CD8-positive, alpha-beta memory T cell (primary cell): ENCODE results near the gene DNAH6. TPM values are rescaled to one million over a fixed set of nuclear protein-coding genes. Genes with fewer than 3 reads are reported as not detected.

ENCODE experiments used
- CTCF ChIA-PET: fragments of 350-600 bp; sonication (Branson Sonifier 250); formaldehyde crosslinking; loops from one replicate; lab custom pipeline; 2021; ENCODE audit warnings: antibody characterized with exemption; lab: Charles Lee
- POLR2A ChIA-PET: fragments of 350-600 bp; sonication (Branson Sonifier 250); formaldehyde crosslinking; loops from one replicate; lab custom pipeline; 2021; ENCODE audit warnings: antibody characterized with exemption; lab: Charles Lee
- DNase-seq, 5 donors: peaks; one replicate each; pipeline versions ENCODE4 v3.0.0 to v3.0.0-alpha.2; 2020 to 2022; ENCODE audit warnings: mixed read lengths in 1 of 5
- H3K27ac ChIP-seq: one replicate; pipeline ENCODE4 v1.7.0; 2013; ENCODE audit warnings: low read depth, mild to moderate bottlenecking, low read length, moderate library complexity
- H3K27me3 ChIP-seq: 2 replicates; pipeline ENCODE4 v1.7.0; 2013; ENCODE audit warnings: low read length, mild to moderate bottlenecking; ENCODE audit not compliant: insufficient read depth, poor library complexity, severe bottlenecking
- H3K36me3 ChIP-seq: 2 replicates; pipeline ENCODE4 v1.7.0; 2013; ENCODE audit warnings: mild to moderate bottlenecking, low read length, moderate library complexity; ENCODE audit not compliant: insufficient read depth
- H3K4me1 ChIP-seq: 2 replicates; pipeline ENCODE4 v1.7.0; 2013; ENCODE audit warnings: mild to moderate bottlenecking, low read length, moderate library complexity; ENCODE audit not compliant: insufficient read depth
- H3K4me3 ChIP-seq: 2 replicates; pipeline ENCODE4 v1.7.0; 2013; ENCODE audit warnings: mild to moderate bottlenecking, low read length
- H3K9me3 ChIP-seq: 2 replicates; pipeline ENCODE4 v1.7.0; 2013; ENCODE audit warnings: mild to moderate bottlenecking, low read length
- H3K27ac Mint-ChIP-seq, 8 donors: one replicate each; pipeline ENCODE4 v1.8.0; 2020 to 2021; ENCODE audit warnings: mixed read lengths in 8 of 8, mild to moderate bottlenecking in 6 of 8, inconsistent platforms in 3 of 8, moderate library complexity in 3 of 8
- H3K27me3 Mint-ChIP-seq, 2 donors: one replicate each; pipeline ENCODE4 v1.8.0; 2020 to 2021; ENCODE audit warnings: mixed read lengths in 2 of 2, mild to moderate bottlenecking in 1 of 2, moderate library complexity in 1 of 2
- H3K36me3 Mint-ChIP-seq, 3 donors: one replicate each; pipeline ENCODE4 v1.8.0; 2020 to 2021; ENCODE audit warnings: mixed read lengths in 3 of 3, inconsistent platforms in 1 of 3, mild to moderate bottlenecking in 1 of 3
- H3K4me1 Mint-ChIP-seq, 3 donors: one replicate each; pipeline ENCODE4 v1.8.0; 2020 to 2021; ENCODE audit warnings: mixed read lengths in 3 of 3, inconsistent platforms in 1 of 3, mild to moderate bottlenecking in 1 of 3
- H3K4me3 Mint-ChIP-seq, 7 donors: one replicate each; pipeline ENCODE4 v1.8.0; 2020 to 2021; ENCODE audit warnings: mixed read lengths in 7 of 7, mild to moderate bottlenecking in 6 of 7, moderate library complexity in 4 of 7, inconsistent platforms in 2 of 7
- H3K9me3 Mint-ChIP-seq, 5 donors: one replicate each; pipeline ENCODE4 v1.8.0; 2020 to 2022; ENCODE audit warnings: mixed read lengths in 5 of 5, mild to moderate bottlenecking in 3 of 5, moderate library complexity in 2 of 5, inconsistent platforms in 1 of 5
- polyA plus RNA-seq: library from polyadenylated mRNA; unstranded; fragments of 300-500 nt; fragmentation: Illumina TruSeq; gene quantifications from one replicate; pipeline ENCODE4 v1.2.3, GENCODE V29; 2021
- total RNA-seq, 2 experiments: library from RNA; stranded (reverse); gene quantifications; one replicate each; pipeline ENCODE4 v1.2.3, GENCODE V29; 2021

Gene DNAH6
- total and polyA plus RNA-seq, 3 experiments from 2014 or later: 0.24 to 0.51 (median 0.39) TPM

DNA sequence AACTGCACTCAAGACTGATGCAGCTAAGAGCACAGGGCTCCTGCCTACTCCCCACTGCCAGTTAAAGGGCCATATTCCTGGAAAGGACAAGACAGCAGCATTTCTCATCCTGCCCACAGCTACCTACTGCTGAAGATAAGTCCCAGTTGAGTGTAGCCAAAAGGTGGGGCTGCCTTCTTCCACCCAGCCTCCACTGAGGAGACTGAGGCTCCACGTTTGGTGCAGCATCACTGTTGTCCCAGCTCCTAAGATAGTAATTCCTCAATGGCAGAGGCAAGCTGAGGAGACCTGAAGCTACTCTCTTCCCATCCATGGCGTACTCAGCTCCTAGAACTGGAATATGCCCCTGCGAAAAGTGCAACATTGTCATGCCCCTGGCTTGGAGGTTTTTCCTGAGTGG, 214.9 kb downstream of the DNAH6 start:
- Mint-ChIP-seq H3K4me3 (no peak overlapping the region), H3K27me3 (no peaks in the 10 kb centered on the region), H3K4me1 (peaks cover 3 to 8% (median 4%) of the 10 kb centered on the region in 3 donors), H3K9me3 (peaks cover 0 to 4% (median 0%) of the 10 kb centered on the region in 5 donors), H3K27ac (no peak overlapping the region), H3K36me3 (peaks cover 0 to 26% (median 0%) of the 10 kb centered on the region in 3 donors)
- Histone ChIP-seq H3K36me3 (no peaks in the 10 kb centered on the region), H3K27ac (no peak overlapping the region), H3K4me1 (no peaks in the 10 kb centered on the region), H3K4me3 (no peak overlapping the region), H3K27me3 (no peaks in the 10 kb centered on the region), H3K9me3 (no peaks in the 10 kb centered on the region)
- ChIA-PET POLR2A (no interaction called here), CTCF (interaction anchor here (1.3 kb wide), 2 partner anchors 10 to 194 kb away, joined by 3 to 4 read pairs; no protein-coding TSS in a partner anchor)
- no peak for DNase-seq

DNA sequence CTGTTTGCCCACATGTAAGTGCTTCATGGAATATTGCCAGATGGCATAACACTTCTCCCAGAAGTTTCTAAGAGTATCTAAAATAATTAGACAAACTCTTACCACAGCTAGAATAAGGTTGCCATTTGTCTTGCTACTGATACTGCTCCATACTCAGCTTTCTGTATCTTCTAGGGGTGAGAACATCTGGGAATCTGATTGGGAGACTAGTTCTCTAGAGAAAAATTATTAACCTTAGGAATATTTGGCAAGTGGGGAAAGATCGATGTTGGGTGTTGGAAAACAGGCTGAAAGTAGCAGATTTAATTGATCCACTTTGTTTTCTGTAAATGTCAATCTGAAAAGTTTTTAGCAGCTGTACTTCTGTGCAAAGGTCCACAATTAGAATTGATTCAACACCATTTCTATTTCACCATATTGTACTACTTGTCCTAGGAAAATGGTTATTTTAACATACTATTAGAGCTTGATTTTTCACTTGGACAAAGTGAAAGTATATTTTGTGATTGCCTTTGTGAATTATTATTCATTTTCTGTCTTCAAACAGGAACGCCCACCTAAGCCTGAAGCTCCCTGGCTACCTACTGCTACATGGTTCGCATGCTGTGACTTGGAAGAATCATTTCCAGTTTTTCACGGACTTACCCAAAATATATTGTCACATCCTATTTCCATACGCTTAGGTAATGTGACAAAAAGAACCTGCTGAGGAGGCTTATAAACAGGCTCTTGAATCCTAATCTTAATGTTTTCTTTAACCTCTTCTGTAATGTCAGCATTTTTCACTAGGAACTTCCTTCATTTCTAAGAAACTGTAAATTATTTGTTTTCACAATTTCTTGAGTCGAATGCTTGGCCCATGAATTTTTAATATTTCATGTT, 216.8 kb downstream of the DNAH6 start:
- Histone ChIP-seq H3K27ac (no peak overlapping the region), H3K36me3 (no peaks in the 10 kb centered on the region), H3K4me1 (no peaks in the 10 kb centered on the region), H3K27me3 (no peaks in the 10 kb centered on the region), H3K4me3 (no peak overlapping the region), H3K9me3 (no peaks in the 10 kb centered on the region)
- Mint-ChIP-seq H3K27me3 (no peaks in the 10 kb centered on the region), H3K4me3 (no peak overlapping the region), H3K9me3 (peaks cover 0 to under 1% (median 0%) of the 10 kb centered on the region in 5 donors), H3K36me3 (peaks cover 0 to 22% (median 4%) of the 10 kb centered on the region in 3 donors), H3K4me1 (peaks cover 3 to 8% (median 4%) of the 10 kb centered on the region in 3 donors), H3K27ac (no peak overlapping the region)
- CTCF ChIA-PET: interaction anchor here (1.2 to 1.7 kb wide), 3 partner anchors 125 to 192 kb away, joined by 3 to 5 read pairs (median 4); no protein-coding TSS in a partner anchor
- no peak for DNase-seq
- POLR2A ChIA-PET: interaction anchor here (0.6 kb wide), 1 partner anchor 157 kb away, joined by 3 read pairs; no protein-coding TSS in a partner anchor

GRCh38 chr2:84735389-84735788, 219.1 kb downstream of the DNAH6 start:
- ChIA-PET POLR2A (no interaction called here), CTCF (interaction anchor here (0.8 kb wide), 1 partner anchor 191 kb away, joined by 4 read pairs; no protein-coding TSS in a partner anchor)
- Histone ChIP-seq H3K27me3 (no peaks in the 10 kb centered on the region), H3K36me3 (no peaks in the 10 kb centered on the region), H3K4me3 (no peak overlapping the region), H3K9me3 (no peaks in the 10 kb centered on the region), H3K27ac (no peak overlapping the region), H3K4me1 (peaks cover 2% of the 10 kb centered on the region)
- peaks cover 0 to 2% (median 0%) of the 10 kb centered on the region in 5 donors for H3K9me3 Mint-ChIP-seq
- H3K27ac Mint-ChIP-seq: no peak overlapping the region
- no peak for DNase-seq
- peaks cover 8 to 15% (median 8%) of the 10 kb centered on the region in 3 donors for H3K4me1 Mint-ChIP-seq
- no peaks in the 10 kb centered on the region for H3K27me3 Mint-ChIP-seq
- peaks cover 0 to 22% (median 4%) of the 10 kb centered on the region in 3 donors for H3K36me3 Mint-ChIP-seq
- H3K4me3 Mint-ChIP-seq: no peak overlapping the region

GRCh38 chr2:84741182-84741822, 225.0 kb downstream of the DNAH6 start:
- Histone ChIP-seq H3K4me3 (no peak overlapping the region), H3K27ac (no peak overlapping the region), H3K36me3 (no peaks in the 10 kb centered on the region)

DNA sequence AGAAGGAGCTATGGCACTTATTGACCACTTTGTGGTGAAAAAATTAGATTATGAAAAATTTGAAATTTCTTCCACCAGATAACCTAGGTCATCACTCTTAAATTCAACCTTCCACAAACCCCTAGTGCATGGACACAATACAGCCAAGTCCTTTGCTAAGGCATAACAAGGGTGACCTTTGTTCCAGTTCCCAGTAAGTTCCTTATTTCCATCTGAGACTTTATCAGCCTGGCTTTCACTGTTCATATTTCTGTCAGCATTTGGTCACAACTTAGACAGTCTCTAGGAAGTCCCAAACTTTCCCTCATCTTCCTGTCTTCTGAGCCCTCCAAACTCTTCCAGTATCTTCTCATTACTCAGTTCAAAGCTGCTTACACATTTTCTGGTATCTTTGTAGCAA, 232.0 kb downstream of the DNAH6 start:
- POLR2A ChIA-PET: no interaction called here
- H3K4me1 Mint-ChIP-seq: no peaks in the 10 kb centered on the region
- DNase-seq: no peak

More at GRCh38 chr2:84741182-84741822, 225.0 kb downstream of the DNAH6 start:
- peak; percentile 17 to 71 (median 52) for DNase-seq
- Mint-ChIP-seq H3K27ac (peak overlapping the region in 7 of 8 donors; percentile 48 to 79 (median 71)), H3K9me3 (peaks cover 0 to 2% (median 0%) of the 10 kb centered on the region in 5 donors), H3K36me3 (peaks cover 0 to 23% (median 4%) of the 10 kb centered on the region in 3 donors), H3K4me3 (peak overlapping the region in 2 of 7 donors; percentile 16 to 63), H3K4me1 (peaks cover 26 to 34% (median 26%) of the 10 kb centered on the region in 3 donors), H3K27me3 (no peaks in the 10 kb centered on the region)
- POLR2A ChIA-PET: interaction anchor here (1.0 to 1.6 kb wide), 5 partner anchors 42 to 165 kb away, joined by 3 to 8 read pairs (median 5); no protein-coding TSS in a partner anchor
- Histone ChIP-seq H3K4me1 (peaks cover 20% of the 10 kb centered on the region), H3K9me3 (no peaks in the 10 kb centered on the region), H3K27me3 (no peaks in the 10 kb centered on the region)
- CTCF ChIA-PET: interaction anchor here (0.7 to 3.1 kb wide), 39 partner anchors 9 to 244 kb away, joined by 3 to 32 read pairs (median 4); partner anchors contain the start of genes TMSB10 and TRABD2A

DNA sequence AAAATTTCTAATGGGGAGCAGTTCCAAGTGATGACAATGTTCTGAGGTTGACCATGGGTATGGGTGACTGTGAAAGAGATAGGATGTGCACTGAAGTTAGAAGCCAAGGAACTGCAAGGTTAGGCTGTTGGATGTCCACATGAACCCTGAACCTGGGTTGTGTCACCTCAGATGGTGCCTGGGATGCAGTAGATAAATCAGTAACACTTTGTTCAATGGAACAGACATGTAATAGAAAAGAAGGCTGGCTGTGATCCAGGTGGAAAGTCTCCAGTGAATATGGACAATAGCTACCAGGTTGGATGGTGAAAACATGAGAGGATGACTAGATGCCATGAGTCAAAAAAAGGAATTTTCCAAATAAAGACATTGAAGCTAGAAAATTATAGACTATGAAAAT, 233.1 kb downstream of the DNAH6 start:
- Histone ChIP-seq H3K4me1 (no peaks in the 10 kb centered on the region), H3K27ac (no peak overlapping the region), H3K9me3 (no peaks in the 10 kb centered on the region), H3K4me3 (no peak overlapping the region), H3K36me3 (no peaks in the 10 kb centered on the region), H3K27me3 (no peaks in the 10 kb centered on the region)
- ChIA-PET POLR2A (interaction anchor here (0.6 kb wide), 1 partner anchor 277 kb away, joined by 8 read pairs; no protein-coding TSS in a partner anchor), CTCF (interaction anchor here (1.0 to 3.8 kb wide), 2 partner anchors 8 to 176 kb away, joined by 3 to 12 read pairs; no protein-coding TSS in a partner anchor)
- Mint-ChIP-seq H3K4me3 (no peak overlapping the region), H3K27me3 (peaks cover 0 to 3% of the 10 kb centered on the region in 2 donors), H3K9me3 (no peaks in the 10 kb centered on the region), H3K4me1 (no peaks in the 10 kb centered on the region), H3K36me3 (peaks cover 0 to 22% (median 3%) of the 10 kb centered on the region in 3 donors), H3K27ac (peak overlapping the region in 1 of 8 donors; percentile 3)
- no peak for DNase-seq

More for the DNA sequence above, 232.0 kb downstream of the DNAH6 start:
- Histone ChIP-seq H3K27ac (no peak overlapping the region), H3K4me3 (no peak overlapping the region), H3K36me3 (no peaks in the 10 kb centered on the region), H3K9me3 (no peaks in the 10 kb centered on the region), H3K4me1 (no peaks in the 10 kb centered on the region), H3K27me3 (no peaks in the 10 kb centered on the region)
- Mint-ChIP-seq H3K27me3 (peaks cover 0 to 3% of the 10 kb centered on the region in 2 donors), H3K27ac (no peak overlapping the region), H3K4me3 (no peak overlapping the region), H3K36me3 (peaks cover 0 to 22% (median 3%) of the 10 kb centered on the region in 3 donors), H3K9me3 (no peaks in the 10 kb centered on the region)
- CTCF ChIA-PET: interaction anchor here (1.0 to 3.8 kb wide), 2 partner anchors 7 to 178 kb away, joined by 3 to 12 read pairs; no protein-coding TSS in a partner anchor

DNA sequence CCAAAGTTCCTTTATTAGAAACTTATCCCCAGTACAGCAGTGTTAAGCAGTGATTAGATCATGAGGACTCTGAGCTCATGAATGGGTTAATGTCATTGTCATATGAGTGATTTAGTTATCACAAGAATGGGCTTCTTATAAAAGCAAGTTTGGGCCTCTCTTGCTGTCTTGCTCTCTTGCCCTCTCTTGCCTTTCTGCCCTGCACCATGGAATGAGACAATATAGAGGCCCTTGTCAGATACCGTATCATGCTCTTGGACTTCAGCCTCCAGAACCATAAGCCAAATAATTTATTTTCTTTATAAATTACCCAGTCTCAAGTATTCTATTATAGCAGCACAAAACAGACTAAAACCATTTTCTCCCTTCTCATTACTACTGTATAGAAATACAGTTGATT, 238.8 kb downstream of the DNAH6 start:
- no peak for DNase-seq
- Mint-ChIP-seq H3K4me1 (peaks cover 4 to 13% (median 11%) of the 10 kb centered on the region in 3 donors), H3K9me3 (peaks cover 0 to 3% (median 0%) of the 10 kb centered on the region in 5 donors), H3K36me3 (peaks cover 0 to 20% (median 2%) of the 10 kb centered on the region in 3 donors), H3K27ac (no peak overlapping the region), H3K4me3 (no peak overlapping the region), H3K27me3 (no peaks in the 10 kb centered on the region)
- POLR2A ChIA-PET: no interaction called here
- no peaks in the 10 kb centered on the region for H3K9me3 ChIP-seq
- CTCF ChIA-PET: no interaction called here
- no peaks in the 10 kb centered on the region for H3K27me3 ChIP-seq
- peaks cover 10% of the 10 kb centered on the region for H3K4me1 ChIP-seq
- H3K4me3 ChIP-seq: no peak overlapping the region
- H3K36me3 ChIP-seq: no peaks in the 10 kb centered on the region
- no peak overlapping the region for H3K27ac ChIP-seq
